Breast epithelium (tissue), 4 donors: ENCODE results near the gene BFSP2. TPM values are rescaled to one million over a fixed set of nuclear protein-coding genes. Genes with fewer than 3 reads are reported as not detected.
"Not testable (repeated sequence)": the region's sequence is repeated elsewhere in the genome, so short reads cannot be mapped to it uniquely, and the experiment has no call there.

Source experiments
- DNase-seq, 2 donors: peaks; one replicate each; pipeline ENCODE4 v3.0.0-alpha.2; 2019; ENCODE audit warnings: low spot score in 2 of 2
- H3K27ac ChIP-seq, 2 donors: fragments of 200-600 bp; sonication (generic) in 1 of 2; one replicate each; pipeline ENCODE4 v1.5.1; 2016 to 2019; ENCODE audit warnings: mild to moderate bottlenecking in 1 of 2
- H3K27me3 ChIP-seq, 2 donors: fragments of 200-600 bp; sonication (generic) in 1 of 2; one replicate each; pipeline versions ENCODE4 v1.5.1 to v1.6.0; 2017 to 2019; ENCODE audit warnings: control low read depth in 1 of 2, mild to moderate bottlenecking in 1 of 2
- H3K36me3 ChIP-seq: fragments of 200-600 bp; one replicate; pipeline ENCODE4 v1.5.1; 2019
- H3K4me1 ChIP-seq, 2 donors: fragments of 200-600 bp; sonication (generic); one replicate each; pipeline ENCODE4 v1.5.1; 2016 to 2019; ENCODE audit warnings: control low read depth in 1 of 2
- H3K4me3 ChIP-seq, 3 donors: fragments of 200-600 bp; sonication (generic); 1 replicate in 2 of 3; 2 replicates in 1 of 3; pipeline ENCODE4 v1.5.1; 2016 to 2019; ENCODE audit warnings: mild to moderate bottlenecking in 3 of 3, moderate library complexity in 2 of 3
- H3K9me3 ChIP-seq, 2 donors: fragments of 200-600 bp; sonication (generic) in 1 of 2; one replicate each; pipeline ENCODE4 v1.5.1; 2016 to 2019; ENCODE audit warnings: control low read depth in 1 of 2
- POLR2A ChIP-seq: fragments of 450-650 bp; IDR thresholded peaks from one replicate; pipeline ENCODE4 v1.6.1; 2016; ENCODE audit warnings: antibody characterized with exemption, mild to moderate bottlenecking, moderate library complexity
- POLR2AphosphoS5 ChIP-seq, 3 donors: sonication (generic); formaldehyde crosslinking; IDR thresholded peaks; one replicate each; pipeline ENCODE4 v1.6.1; 2017; ENCODE audit warnings: antibody characterized with exemption in 3 of 3
- intact Hi-C: fragments of 100-400 bp; cut with DNase I; formaldehyde crosslinking; loops from one replicate; pipeline ENCODE4 v1.15.1; 2023; ENCODE audit warnings: low total_unique reads
- total RNA-seq, 3 donors: library from RNA; depleted of rRNA; stranded (reverse); fragments of >200 nt; gene quantifications; one replicate each; pipeline ENCODE4 v1.1.0, GENCODE V29; 2016
- TF ChIP-seq, protein P1 (sequence below), 3 donors: fragments of 450-650 bp; IDR thresholded peaks; one replicate each; pipeline ENCODE4 v1.5.1; 2016 to 2017; ENCODE audit warnings: antibody characterized with exemption in 3 of 3, mild to moderate bottlenecking in 3 of 3, moderate library complexity in 3 of 3

Gene BFSP2
- total RNA-seq, 3 donors from 2014 or later: not detected

DNA sequence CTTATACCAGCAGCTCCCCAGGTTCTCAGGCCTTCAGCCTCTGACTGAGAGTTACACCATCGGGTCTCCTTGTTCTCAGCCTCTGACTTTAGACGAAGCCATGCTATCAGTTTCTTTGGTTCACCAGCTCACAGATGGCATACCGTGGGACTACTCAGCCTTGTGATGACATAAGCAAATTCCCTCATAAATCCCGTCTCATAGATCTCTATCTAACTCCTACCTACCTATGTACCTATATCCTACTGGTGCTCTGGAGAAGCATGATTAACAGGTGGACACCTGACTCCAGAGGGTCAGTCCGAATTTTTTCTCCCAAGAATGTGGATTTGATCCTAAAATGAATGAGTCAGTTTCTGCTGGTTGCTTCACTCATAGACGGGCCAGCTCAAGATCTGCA is 114.6 kb downstream of the BFSP2 start:
- TF ChIP-seq POLR2A: no peak
- TF ChIP-seq POLR2AphosphoS5 (IDR thresholded peaks at IDR 0.05): no peak
- TF ChIP-seq, protein P1, sequence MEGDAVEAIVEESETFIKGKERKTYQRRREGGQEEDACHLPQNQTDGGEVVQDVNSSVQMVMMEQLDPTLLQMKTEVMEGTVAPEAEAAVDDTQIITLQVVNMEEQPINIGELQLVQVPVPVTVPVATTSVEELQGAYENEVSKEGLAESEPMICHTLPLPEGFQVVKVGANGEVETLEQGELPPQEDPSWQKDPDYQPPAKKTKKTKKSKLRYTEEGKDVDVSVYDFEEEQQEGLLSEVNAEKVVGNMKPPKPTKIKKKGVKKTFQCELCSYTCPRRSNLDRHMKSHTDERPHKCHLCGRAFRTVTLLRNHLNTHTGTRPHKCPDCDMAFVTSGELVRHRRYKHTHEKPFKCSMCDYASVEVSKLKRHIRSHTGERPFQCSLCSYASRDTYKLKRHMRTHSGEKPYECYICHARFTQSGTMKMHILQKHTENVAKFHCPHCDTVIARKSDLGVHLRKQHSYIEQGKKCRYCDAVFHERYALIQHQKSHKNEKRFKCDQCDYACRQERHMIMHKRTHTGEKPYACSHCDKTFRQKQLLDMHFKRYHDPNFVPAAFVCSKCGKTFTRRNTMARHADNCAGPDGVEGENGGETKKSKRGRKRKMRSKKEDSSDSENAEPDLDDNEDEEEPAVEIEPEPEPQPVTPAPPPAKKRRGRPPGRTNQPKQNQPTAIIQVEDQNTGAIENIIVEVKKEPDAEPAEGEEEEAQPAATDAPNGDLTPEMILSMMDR (IDR thresholded peaks at IDR 0.05): no peak
- Histone ChIP-seq H3K27me3 (no peaks in the 10 kb centered on the region), H3K27ac (no peak overlapping the region), H3K4me3 (no peak overlapping the region), H3K4me1 (no peaks in the 10 kb centered on the region), H3K36me3 (no peaks in the 10 kb centered on the region), H3K9me3 (no peaks in the 10 kb centered on the region)
- intact Hi-C loops: loop anchor here (5.0 kb wide), 1 partner anchor 902 kb away; no protein-coding TSS in a partner anchor
- DNase-seq: no peak

DNA sequence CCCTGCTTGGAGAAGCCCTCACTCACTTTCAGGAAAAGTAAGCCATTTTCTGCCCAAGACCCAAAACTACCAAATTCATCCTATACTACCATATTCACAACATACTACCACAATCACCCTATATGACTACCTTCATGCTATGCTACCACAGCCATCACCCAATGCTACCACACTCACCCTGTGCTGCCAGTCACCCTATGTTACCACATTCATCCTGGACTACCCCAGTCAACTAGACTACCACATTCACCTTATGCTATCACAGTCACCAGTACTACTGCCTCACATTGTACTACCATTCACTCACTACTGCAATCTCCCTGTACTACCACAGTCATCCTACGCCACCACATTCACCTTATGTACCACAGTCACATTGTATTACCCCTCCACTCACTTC is 115.3 kb downstream of the BFSP2 start:
- Histone ChIP-seq H3K9me3 (no peaks in the 10 kb centered on the region), H3K4me3 (no peak overlapping the region), H3K27ac (no peak overlapping the region), H3K27me3 (no peaks in the 10 kb centered on the region), H3K36me3 (no peaks in the 10 kb centered on the region), H3K4me1 (no peaks in the 10 kb centered on the region)
- intact Hi-C loops: loop anchor here (5.0 kb wide), 1 partner anchor 697 kb away; no protein-coding TSS in a partner anchor
- DNase-seq: no peak
- TF ChIP-seq POLR2A: no peak
- TF ChIP-seq, protein P1 (IDR thresholded peaks at IDR 0.05): no peak
- TF ChIP-seq POLR2AphosphoS5 (IDR thresholded peaks at IDR 0.05): no peak

DNA sequence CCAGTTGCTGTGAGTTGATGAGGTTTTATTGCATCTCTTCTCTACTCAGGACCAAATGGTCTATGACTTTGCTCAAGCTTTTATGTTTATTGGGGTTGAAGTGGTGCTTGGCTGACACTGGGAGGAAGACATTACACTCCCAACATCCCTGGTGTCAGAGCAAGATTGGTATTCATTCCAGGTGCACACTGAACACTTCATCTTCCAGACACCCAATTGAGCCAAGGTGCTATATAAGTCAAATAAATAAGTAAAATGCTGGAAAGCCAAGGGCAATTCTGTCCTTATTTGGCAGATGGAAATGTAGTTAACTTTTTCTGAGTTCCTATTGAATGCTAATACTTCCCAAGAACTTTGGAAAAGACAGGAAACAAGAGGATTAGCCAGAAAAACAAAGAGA is 120.4 kb downstream of the BFSP2 start:
- Histone ChIP-seq H3K36me3 (no peaks in the 10 kb centered on the region), H3K27ac (no peak overlapping the region), H3K27me3 (no peaks in the 10 kb centered on the region), H3K4me1 (no peaks in the 10 kb centered on the region), H3K4me3 (no peak overlapping the region), H3K9me3 (no peaks in the 10 kb centered on the region)
- intact Hi-C loops: no loop called here
- TF ChIP-seq, protein P1 (IDR thresholded peaks at IDR 0.05): no peak
- no peak for TF ChIP-seq POLR2AphosphoS5 (IDR thresholded peaks at IDR 0.05)
- no peak for DNase-seq

GRCh38 chr3:133520938-133521337 is 121.1 kb downstream of the BFSP2 start:
- DNase-seq, H3K4me1 ChIP-seq, H3K27me3 ChIP-seq, H3K36me3 ChIP-seq, H3K27ac ChIP-seq, H3K4me3 ChIP-seq, intact Hi-C loops, H3K9me3 ChIP-seq: not testable (repeated sequence)

GRCh38 chr3:133521946-133522345 is 122.1 kb downstream of the BFSP2 start:
- Histone ChIP-seq H3K27ac (no peak overlapping the region), H3K27me3 (no peaks in the 10 kb centered on the region), H3K4me3 (no peak overlapping the region), H3K4me1 (no peaks in the 10 kb centered on the region), H3K36me3 (no peaks in the 10 kb centered on the region), H3K9me3 (no peaks in the 10 kb centered on the region)
- DNase-seq: no peak
- intact Hi-C loops: no loop called here
- TF ChIP-seq, protein P1 (IDR thresholded peaks at IDR 0.05): no peak
- no peak for TF ChIP-seq POLR2A
- TF ChIP-seq POLR2AphosphoS5 (IDR thresholded peaks at IDR 0.05): no peak

- H3K27me3 ChIP-seq, intact Hi-C loops, H3K4me1 ChIP-seq, H3K9me3 ChIP-seq, H3K36me3 ChIP-seq, H3K4me3 ChIP-seq, DNase-seq, H3K27ac ChIP-seq: not testable (repeated sequence)
Measured at GRCh38 chr3:133523758-133524157, 123.9 kb downstream of the BFSP2 start.

Other genes starting within 250 kb of the BFSP2 start
- gene CDV3, start 173.6 kb downstream of the BFSP2 start, total RNA-seq: 100 to 1,000 TPM; 119 to 188 (median 141) TPM